T-helper 9 cell (primary cell): ENCODE results near the gene PCNT.
A peak's percentile ranks its signal among the peaks of the same experiment; 100 is the strongest.
"Not testable (repeated sequence)": the region's sequence is repeated elsewhere in the genome, so short reads cannot be mapped to it uniquely, and the experiment has no call there.

Source experiments
- DNase-seq: peaks from one replicate; pipeline ENCODE4 v3.0.0-alpha.2; 2020

The PCNT gene

GRCh38 chr21:46458315-46459023 lies 134.5 kb downstream of the PCNT start, which contains the start of gene DIP2A:
DIP2A (plus strand) TSS chr21:46458891; CDS start chr21:46459132, 241 bp downstream.
- peak; percentile 87 for DNase-seq

GRCh38 chr21:46459024-46459355 lies 135.0 kb downstream of the PCNT start:
- DNase-seq = no peak

- DNase-seq = peak; percentile 6
Observed at GRCh38 chr21:46459356-46460112, 135.6 kb downstream of the PCNT start.

GRCh38 chr21:46461909-46462308 lies 138.0 kb downstream of the PCNT start:
- DNase-seq = no peak

- not testable (repeated sequence) for DNase-seq
Observed at GRCh38 chr21:46465153-46465552, 141.2 kb downstream of the PCNT start.

- no peak for DNase-seq
Observed at GRCh38 chr21:46465651-46466050, 141.7 kb downstream of the PCNT start.

- DNase-seq = no peak
Observed at GRCh38 chr21:46468108-46468774, 144.3 kb downstream of the PCNT start.

- no peak for DNase-seq
Observed at GRCh38 chr21:46469275-46469674, 145.3 kb downstream of the PCNT start.

- DNase-seq = no peak
Observed at GRCh38 chr21:46471514-46471913, 147.6 kb downstream of the PCNT start.

GRCh38 chr21:46472246-46472645 lies 148.3 kb downstream of the PCNT start:
- no peak for DNase-seq

GRCh38 chr21:46474382-46474781 lies 150.4 kb downstream of the PCNT start:
- no peak for DNase-seq

- DNase-seq = no peak
Observed at GRCh38 chr21:46475296-46475695, 151.3 kb downstream of the PCNT start.

- no peak for DNase-seq
Observed at GRCh38 chr21:46477765-46478164, 153.8 kb downstream of the PCNT start.

- no peak for DNase-seq
Observed at GRCh38 chr21:46478910-46479309, 155.0 kb downstream of the PCNT start.

- no peak for DNase-seq
Observed at GRCh38 chr21:46480466-46480865, 156.5 kb downstream of the PCNT start.

GRCh38 chr21:46482225-46482845 lies 158.4 kb downstream of the PCNT start:
- DNase-seq = no peak

- DNase-seq = no peak
Observed at GRCh38 chr21:46482846-46483231, 158.9 kb downstream of the PCNT start.

- DNase-seq = no peak
Observed at GRCh38 chr21:46483300-46484295, 159.6 kb downstream of the PCNT start.

- DNase-seq = no peak
Observed at GRCh38 chr21:46486481-46487126, 162.6 kb downstream of the PCNT start.

- no peak for DNase-seq
Observed at GRCh38 chr21:46489162-46489663, 165.3 kb downstream of the PCNT start.

GRCh38 chr21:46489800-46490199 lies 165.8 kb downstream of the PCNT start:
- DNase-seq = no peak
